ENCODE results near the gene GALNT2.

Gene GALNT2

DNA sequence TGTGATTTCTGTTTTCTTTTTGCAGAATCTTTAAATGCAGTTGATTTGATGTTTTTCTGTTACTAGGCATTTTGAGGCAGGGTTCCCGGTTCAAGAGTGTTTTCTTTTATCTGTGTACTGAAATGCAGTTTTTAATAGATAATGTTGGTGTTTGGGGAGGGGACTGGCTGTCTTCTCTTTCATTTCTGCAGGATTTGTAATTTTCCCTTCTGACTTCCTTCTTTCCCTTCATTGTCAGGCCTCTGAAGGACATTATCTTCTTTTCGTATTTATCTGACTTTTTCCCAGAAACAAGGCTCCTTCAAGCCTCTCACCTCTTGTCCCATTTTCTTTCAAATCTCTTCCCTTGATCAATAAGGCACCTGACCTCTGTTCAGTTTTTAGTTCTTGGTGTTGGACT lies 1.5 kb upstream of the GALNT2 start:
- H3F3A ChIP-seq (ENCODE audit: insufficient read depth, low read length): peaks cover 17% of the 10 kb centered on the region
- peak overlapping the region; percentile 77; the same call in 1 of the 2 replicates for H3K27ac ChIP-seq (ENCODE audit: low read length)
- no peaks in the 10 kb centered on the region for H3K9me3 ChIP-seq (replicated peaks; ENCODE audit: insufficient read depth, low read length)
- TF ChIP-seq EZH2phosphoT487 (IDR thresholded peaks at IDR 0.05; ENCODE audit: low read length) (no peak), EZH2 (optimal IDR thresholded peaks at IDR 0.05; ENCODE audit: low read depth, low read length) (no peak)
- TF ChIP-seq, protein P1, sequence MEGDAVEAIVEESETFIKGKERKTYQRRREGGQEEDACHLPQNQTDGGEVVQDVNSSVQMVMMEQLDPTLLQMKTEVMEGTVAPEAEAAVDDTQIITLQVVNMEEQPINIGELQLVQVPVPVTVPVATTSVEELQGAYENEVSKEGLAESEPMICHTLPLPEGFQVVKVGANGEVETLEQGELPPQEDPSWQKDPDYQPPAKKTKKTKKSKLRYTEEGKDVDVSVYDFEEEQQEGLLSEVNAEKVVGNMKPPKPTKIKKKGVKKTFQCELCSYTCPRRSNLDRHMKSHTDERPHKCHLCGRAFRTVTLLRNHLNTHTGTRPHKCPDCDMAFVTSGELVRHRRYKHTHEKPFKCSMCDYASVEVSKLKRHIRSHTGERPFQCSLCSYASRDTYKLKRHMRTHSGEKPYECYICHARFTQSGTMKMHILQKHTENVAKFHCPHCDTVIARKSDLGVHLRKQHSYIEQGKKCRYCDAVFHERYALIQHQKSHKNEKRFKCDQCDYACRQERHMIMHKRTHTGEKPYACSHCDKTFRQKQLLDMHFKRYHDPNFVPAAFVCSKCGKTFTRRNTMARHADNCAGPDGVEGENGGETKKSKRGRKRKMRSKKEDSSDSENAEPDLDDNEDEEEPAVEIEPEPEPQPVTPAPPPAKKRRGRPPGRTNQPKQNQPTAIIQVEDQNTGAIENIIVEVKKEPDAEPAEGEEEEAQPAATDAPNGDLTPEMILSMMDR (IDR thresholded peaks at IDR 0.05; ENCODE audit: low read length): no peak
- DNase-seq: no peak
- peak overlapping the region; percentile 95 for H3K4me2 ChIP-seq (ENCODE audit: low read depth, low read length)
- peak overlapping the region; percentile 82; the same call in 1 of the 2 replicates for H3K9ac ChIP-seq (ENCODE audit: low read length)
- no peaks in the 10 kb centered on the region for H3K27me3 ChIP-seq (replicated peaks; ENCODE audit: insufficient read depth, low read length)
- peaks cover 6% of the 10 kb centered on the region; the same call in 1 of the 2 replicates for H3K4me1 ChIP-seq (ENCODE audit: low read length)
- H2AFZ ChIP-seq (ENCODE audit: low read length): no peak overlapping the region
- no peaks in the 10 kb centered on the region for H3K36me3 ChIP-seq (replicated peaks; ENCODE audit: insufficient read depth, low read length)
- no peaks in the 10 kb centered on the region for H3K9me2 ChIP-seq (replicated peaks; ENCODE audit: insufficient read depth, low read length)
- H3K4me3 ChIP-seq (ENCODE audit: low read length): peak overlapping the region; percentile 68
- H3K79me2 ChIP-seq (ENCODE audit: low read length): peaks cover 33% of the 10 kb centered on the region
- 0 out of 2 replicates have a peak, but pooled peaks cover 3% of the 10 kb centered on the region for H4K20me1 ChIP-seq (ENCODE audit: insufficient read depth, low read length)

DNA sequence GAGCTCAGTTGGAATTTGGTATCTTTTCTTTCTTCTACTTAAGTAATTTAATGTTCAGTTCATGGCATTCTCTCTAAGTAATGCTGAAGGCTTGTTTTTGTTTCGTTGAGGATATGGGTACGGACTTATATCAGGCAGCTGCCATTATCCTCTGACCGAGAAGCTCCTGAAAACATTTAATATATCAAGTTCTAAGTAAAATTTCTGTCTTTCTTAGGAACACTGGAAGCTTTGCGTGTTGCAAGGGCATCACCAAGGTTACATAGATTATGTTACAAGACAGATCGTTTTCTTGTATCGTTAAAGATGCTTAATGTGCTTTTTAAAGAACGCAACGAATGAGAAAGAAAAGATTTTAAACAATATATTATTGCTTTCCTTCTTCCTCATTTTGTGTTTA lies 1.0 kb upstream of the GALNT2 start:
- Histone ChIP-seq H3K9me2 (replicated peaks; ENCODE audit: insufficient read depth, low read length) (no peaks in the 10 kb centered on the region), H3F3A (ENCODE audit: insufficient read depth, low read length) (peaks cover 17% of the 10 kb centered on the region), H3K27me3 (replicated peaks; ENCODE audit: insufficient read depth, low read length) (no peaks in the 10 kb centered on the region), H3K27ac (ENCODE audit: low read length) (peak overlapping the region; percentile 77), H3K4me1 (ENCODE audit: low read length) (peaks cover 6% of the 10 kb centered on the region; the same call in 1 of the 2 replicates), H3K4me2 (ENCODE audit: low read depth, low read length) (peak overlapping the region; percentile 95), H3K4me3 (ENCODE audit: low read length) (peak overlapping the region; percentile 68), H4K20me1 (ENCODE audit: insufficient read depth, low read length) (0 out of 2 replicates have a peak, but pooled peaks cover 3% of the 10 kb centered on the region), H3K79me2 (ENCODE audit: low read length) (peaks cover 37% of the 10 kb centered on the region), H3K9ac (ENCODE audit: low read length) (peak overlapping the region; percentile 82), H3K9me3 (replicated peaks; ENCODE audit: insufficient read depth, low read length) (no peaks in the 10 kb centered on the region), H2AFZ (ENCODE audit: low read length) (peak overlapping the region; percentile 95), H3K36me3 (replicated peaks; ENCODE audit: insufficient read depth, low read length) (no peaks in the 10 kb centered on the region)
- TF ChIP-seq, protein P1 (IDR thresholded peaks at IDR 0.05; ENCODE audit: low read length): no peak
- TF ChIP-seq EZH2 (optimal IDR thresholded peaks at IDR 0.05; ENCODE audit: low read depth, low read length) (no peak), EZH2phosphoT487 (IDR thresholded peaks at IDR 0.05; ENCODE audit: low read length) (no peak)
- DNase-seq: peak; percentile 30

DNA sequence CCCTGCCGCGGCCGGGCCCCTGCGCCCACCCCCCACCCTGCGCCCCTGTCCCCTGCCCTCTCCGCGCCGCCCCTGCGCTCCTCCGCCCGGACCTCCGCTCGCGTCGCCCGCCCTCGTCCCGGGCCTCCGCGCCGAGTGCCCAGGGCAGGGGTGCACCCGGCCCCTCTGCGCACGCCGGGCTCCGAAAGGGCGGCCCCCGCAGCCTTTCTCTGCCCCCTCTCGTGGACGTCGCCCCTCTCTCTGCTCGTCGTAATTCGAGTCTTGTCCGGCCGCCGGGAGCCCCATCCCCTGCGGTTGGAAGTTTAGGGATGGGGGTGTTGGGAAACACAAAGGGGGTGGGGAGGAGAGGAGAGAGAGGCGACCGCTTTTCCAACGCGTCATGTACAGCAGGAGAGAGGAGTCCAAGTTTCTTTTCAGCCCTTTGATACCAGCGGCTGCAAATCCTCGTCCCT lies 407 bp downstream of the GALNT2 start:
- Histone ChIP-seq H3K9ac (ENCODE audit: low read length) (peak overlapping the region; percentile 91), H3K4me2 (ENCODE audit: low read depth, low read length) (peak overlapping the region; percentile 84), H3K27ac (ENCODE audit: low read length) (peak overlapping the region; percentile 58; the same call in 1 of the 2 replicates), H3K79me2 (ENCODE audit: low read length) (peaks cover 51% of the 10 kb centered on the region), H2AFZ (ENCODE audit: low read length) (peak overlapping the region; percentile 50), H3K9me3 (replicated peaks; ENCODE audit: insufficient read depth, low read length) (no peaks in the 10 kb centered on the region), H3K4me1 (ENCODE audit: low read length) (peaks cover 6% of the 10 kb centered on the region; the same call in 1 of the 2 replicates), H3K27me3 (replicated peaks; ENCODE audit: insufficient read depth, low read length) (no peaks in the 10 kb centered on the region), H3K4me3 (ENCODE audit: low read length) (peak overlapping the region; percentile 90), H4K20me1 (ENCODE audit: insufficient read depth, low read length) (peaks cover 12% of the 10 kb centered on the region; the same call in 1 of the 2 replicates), H3K9me2 (replicated peaks; ENCODE audit: insufficient read depth, low read length) (no peaks in the 10 kb centered on the region), H3F3A (ENCODE audit: insufficient read depth, low read length) (peaks cover 17% of the 10 kb centered on the region), H3K36me3 (replicated peaks; ENCODE audit: insufficient read depth, low read length) (no peaks in the 10 kb centered on the region)
- TF ChIP-seq EZH2phosphoT487 (IDR thresholded peaks at IDR 0.05; ENCODE audit: low read length) (no peak), EZH2 (optimal IDR thresholded peaks at IDR 0.05; ENCODE audit: low read depth, low read length) (no peak)
- TF ChIP-seq, protein P1 (IDR thresholded peaks at IDR 0.05; ENCODE audit: low read length): no peak
- peak; percentile 28 for DNase-seq

Measured in MM.1S (cell line).